ENCODE measurements around the gene MEST. TPM values are rescaled to one million over a fixed set of nuclear protein-coding genes. Genes with fewer than 3 reads are reported as not detected.
A peak's percentile ranks its signal among the peaks of the same experiment; 100 is the strongest.

MEST gene
- total and polyA plus RNA-seq, 2 donors (not counting 1 experiment from before 2014, with no cell fraction given) = 2.5 to 6.6 TPM

GRCh38 chr7:130486114-130486953 is 5.6 kb upstream of the MEST start:
- Histone ChIP-seq H3K27me3 (replicated peaks in 1 of 4; ENCODE audit: control extremely low read depth in 1 of 4, control insufficient read depth in 3 of 4, insufficient read depth in 4 of 4, low read length in 3 of 4) (peaks cover 0 to 32% (median 19%) of the 10 kb centered on the region in 4 experiments), H3K9me3 (ENCODE audit: control extremely low read depth in 1 of 3, control insufficient read depth in 2 of 3, insufficient read depth in 1 of 3, low read length in 2 of 3) (peaks cover 0 to 5% (median 0%) of the 10 kb centered on the region in 3 donors), H3K4me1 (ENCODE audit: control insufficient read depth in 2 of 2, insufficient read depth in 2 of 2, low read length in 2 of 2) (peaks cover 22 to 24% of the 10 kb centered on the region in 2 donors), H3K79me2 (ENCODE audit: control insufficient read depth, insufficient read depth, low read length) (no peaks in the 10 kb centered on the region), H3K9ac (ENCODE audit: low read length) (peak overlapping the region; percentile 68), H3K36me3 (replicated peaks in 1 of 2; ENCODE audit: control extremely low read depth in 1 of 2, control insufficient read depth in 1 of 2, extremely low read depth in 1 of 2, insufficient read depth in 2 of 2, low read length in 1 of 2) (no peaks in the 10 kb centered on the region), H4K20me1 (ENCODE audit: control insufficient read depth, insufficient read depth, low read length, poor library complexity, severe bottlenecking) (no peaks in the 10 kb centered on the region), H2AFZ (ENCODE audit: insufficient read depth, low read depth, low read length, poor library complexity, severe bottlenecking) (peak overlapping the region; percentile 88), H3K4me3 (ENCODE audit: control extremely low read depth in 1 of 5, extremely low read depth in 1 of 5, insufficient read depth in 1 of 5, low read depth in 2 of 5, low read length in 4 of 5) (peak overlapping the region in 4 of 5 experiments; percentile 52 to 73 (median 66)), H3K27ac (ENCODE audit: low read length in 2 of 2) (no peak overlapping the region), H3K4me2 (replicated peaks; ENCODE audit: low read depth, low read length, poor library complexity, severe bottlenecking) (peak overlapping the region; percentile 93)
- TF ChIP-seq, protein P1, sequence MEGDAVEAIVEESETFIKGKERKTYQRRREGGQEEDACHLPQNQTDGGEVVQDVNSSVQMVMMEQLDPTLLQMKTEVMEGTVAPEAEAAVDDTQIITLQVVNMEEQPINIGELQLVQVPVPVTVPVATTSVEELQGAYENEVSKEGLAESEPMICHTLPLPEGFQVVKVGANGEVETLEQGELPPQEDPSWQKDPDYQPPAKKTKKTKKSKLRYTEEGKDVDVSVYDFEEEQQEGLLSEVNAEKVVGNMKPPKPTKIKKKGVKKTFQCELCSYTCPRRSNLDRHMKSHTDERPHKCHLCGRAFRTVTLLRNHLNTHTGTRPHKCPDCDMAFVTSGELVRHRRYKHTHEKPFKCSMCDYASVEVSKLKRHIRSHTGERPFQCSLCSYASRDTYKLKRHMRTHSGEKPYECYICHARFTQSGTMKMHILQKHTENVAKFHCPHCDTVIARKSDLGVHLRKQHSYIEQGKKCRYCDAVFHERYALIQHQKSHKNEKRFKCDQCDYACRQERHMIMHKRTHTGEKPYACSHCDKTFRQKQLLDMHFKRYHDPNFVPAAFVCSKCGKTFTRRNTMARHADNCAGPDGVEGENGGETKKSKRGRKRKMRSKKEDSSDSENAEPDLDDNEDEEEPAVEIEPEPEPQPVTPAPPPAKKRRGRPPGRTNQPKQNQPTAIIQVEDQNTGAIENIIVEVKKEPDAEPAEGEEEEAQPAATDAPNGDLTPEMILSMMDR (IDR thresholded peaks at IDR 0.05) = peak; percentile 93
- TF ChIP-seq EZH2 (IDR thresholded peaks at IDR 0.05; ENCODE audit: borderline replicate concordance, insufficient read depth, low read depth, low read length, poor library complexity, severe bottlenecking) = no peak
- Mint-ChIP-seq H3K9me3 (ENCODE audit: insufficient read depth) (no peaks in the 10 kb centered on the region), H3K27me3 (peaks cover 53% of the 10 kb centered on the region), H3K27ac (peak overlapping the region; percentile 74), H3K4me1 (peaks cover 26% of the 10 kb centered on the region), H3K4me3 (peak overlapping the region; percentile 93)
- CTCF ChIA-PET = interaction anchor here (1.0 to 1.9 kb wide), 3 partner anchors 12 to 343 kb away, joined by 3 to 9 read pairs (median 5); no protein-coding TSS in a partner anchor
- ATAC-seq (ENCODE audit: low read depth) (peak; percentile 89), DNase-seq (peak; percentile 77)
- POLR2A ChIA-PET = no interaction called here
- intact Hi-C loops (cut with micrococcal nuclease) = loop anchor here (1.0 to 5.0 kb wide), 4 partner anchors 46 to 414 kb away; partner anchors contain the start of genes CEP41 and COPG2
- WGBS (ENCODE audit: insufficient coverage) = 2% methylated on average over 67 of the region's 67 CpGs

All from B cell (primary cell).